HEK293 (cell line): ENCODE results near the gene IL22RA1.

Experiments
- GLI2 ChIP-seq: fragments of 450-650 bp; formaldehyde crosslinking; IDR thresholded peaks from 2 replicates; pipeline ENCODE4; 2017; ENCODE audit warnings: missing biosample characterization, missing genetic modification characterization, low read depth, borderline replicate concordance
- YY1 ChIP-seq: fragments of 450-650 bp; formaldehyde crosslinking; IDR thresholded peaks from 2 replicates; pipeline ENCODE4 v1.5.1; 2018; ENCODE audit warnings: missing biosample characterization, missing genetic modification characterization
- ZBTB17 ChIP-seq: fragments of 450-650 bp; formaldehyde crosslinking; IDR thresholded peaks from 2 replicates; pipeline ENCODE4 v1.5.1; 2016; ENCODE audit warnings: missing biosample characterization, missing genetic modification characterization
- ZEB2 ChIP-seq: fragments of 450-650 bp; formaldehyde crosslinking; IDR thresholded peaks from 2 replicates; pipeline ENCODE4 v1.5.1; 2016; ENCODE audit warnings: missing biosample characterization, missing genetic modification characterization
- ZNF175 ChIP-seq: fragments of 450-650 bp; formaldehyde crosslinking; IDR thresholded peaks from 2 replicates; pipeline ENCODE4 v1.5.1; 2016; ENCODE audit warnings: missing biosample characterization, missing genetic modification characterization
- ZNF274 ChIP-seq, 2 experiments: fragments of 200-500 bp in 1 of 2; fragments of 450-650 bp in 1 of 2; sonication (Bioruptor generic) in 1 of 2; formaldehyde crosslinking in 1 of 2; IDR thresholded peaks; 2 replicates each; pipeline versions ENCODE4 v1.5.1 to v1.6.1; 2014 to 2016; ENCODE audit warnings: borderline replicate concordance in 1 of 2, inconsistent platforms in 1 of 2, low read length in 1 of 2, missing biosample characterization in 1 of 2, missing genetic modification characterization in 1 of 2
- ZNF830 ChIP-seq: fragments of 450-650 bp; IDR thresholded peaks from 2 replicates; pipeline ENCODE4 v1.5.0; 2018; ENCODE audit warnings: missing biosample characterization, missing genetic modification characterization, low read depth, mild to moderate bottlenecking, moderate library complexity
- TF ChIP-seq, protein P1 (sequence below): fragments of 450-650 bp; formaldehyde crosslinking; IDR thresholded peaks from 2 replicates; pipeline ENCODE4 v1.5.1; 2016; ENCODE audit warnings: missing biosample characterization, missing genetic modification characterization
- TF ChIP-seq, protein P2 (sequence below): fragments of 450-650 bp; formaldehyde crosslinking; IDR thresholded peaks from 2 replicates; pipeline ENCODE4 v1.5.1; 2016; ENCODE audit warnings: missing biosample characterization, missing genetic modification characterization
- TF ChIP-seq, protein P3 (sequence below): fragments of 450-650 bp; formaldehyde crosslinking; IDR thresholded peaks from 2 replicates; pipeline ENCODE4 v1.5.1; 2016; ENCODE audit warnings: missing biosample characterization, missing genetic modification characterization

DNA sequence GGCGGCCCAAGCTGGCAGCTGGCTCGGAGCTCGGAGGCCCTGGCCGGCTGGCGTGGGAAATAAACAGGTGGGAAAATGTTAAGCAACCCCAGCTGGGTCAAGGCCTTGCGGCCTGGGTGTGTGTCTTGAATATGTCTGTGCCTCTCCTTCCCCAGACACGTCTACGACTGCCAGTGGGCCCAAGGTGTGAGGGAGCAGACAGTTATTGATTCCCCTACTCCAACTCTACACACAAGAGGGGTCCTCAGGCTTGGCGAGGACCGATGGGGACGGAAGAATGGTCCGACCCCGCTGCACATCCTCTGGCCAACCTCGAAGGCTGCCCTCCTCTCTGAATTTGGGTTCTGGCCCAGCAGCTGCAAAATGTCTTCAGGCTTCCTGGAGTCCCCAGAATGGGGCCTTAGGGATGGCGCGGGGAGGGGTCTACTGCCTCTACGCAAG lies 2.2 kb downstream of the IL22RA1 start:
- TF ChIP-seq, protein P1, sequence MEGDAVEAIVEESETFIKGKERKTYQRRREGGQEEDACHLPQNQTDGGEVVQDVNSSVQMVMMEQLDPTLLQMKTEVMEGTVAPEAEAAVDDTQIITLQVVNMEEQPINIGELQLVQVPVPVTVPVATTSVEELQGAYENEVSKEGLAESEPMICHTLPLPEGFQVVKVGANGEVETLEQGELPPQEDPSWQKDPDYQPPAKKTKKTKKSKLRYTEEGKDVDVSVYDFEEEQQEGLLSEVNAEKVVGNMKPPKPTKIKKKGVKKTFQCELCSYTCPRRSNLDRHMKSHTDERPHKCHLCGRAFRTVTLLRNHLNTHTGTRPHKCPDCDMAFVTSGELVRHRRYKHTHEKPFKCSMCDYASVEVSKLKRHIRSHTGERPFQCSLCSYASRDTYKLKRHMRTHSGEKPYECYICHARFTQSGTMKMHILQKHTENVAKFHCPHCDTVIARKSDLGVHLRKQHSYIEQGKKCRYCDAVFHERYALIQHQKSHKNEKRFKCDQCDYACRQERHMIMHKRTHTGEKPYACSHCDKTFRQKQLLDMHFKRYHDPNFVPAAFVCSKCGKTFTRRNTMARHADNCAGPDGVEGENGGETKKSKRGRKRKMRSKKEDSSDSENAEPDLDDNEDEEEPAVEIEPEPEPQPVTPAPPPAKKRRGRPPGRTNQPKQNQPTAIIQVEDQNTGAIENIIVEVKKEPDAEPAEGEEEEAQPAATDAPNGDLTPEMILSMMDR: no peak
- no peak for TF ChIP-seq ZNF175 (tag by site-specific recombination)
- TF ChIP-seq ZBTB17: no peak
- TF ChIP-seq ZNF830 (tag by site-specific recombination): no peak
- TF ChIP-seq, protein P2, sequence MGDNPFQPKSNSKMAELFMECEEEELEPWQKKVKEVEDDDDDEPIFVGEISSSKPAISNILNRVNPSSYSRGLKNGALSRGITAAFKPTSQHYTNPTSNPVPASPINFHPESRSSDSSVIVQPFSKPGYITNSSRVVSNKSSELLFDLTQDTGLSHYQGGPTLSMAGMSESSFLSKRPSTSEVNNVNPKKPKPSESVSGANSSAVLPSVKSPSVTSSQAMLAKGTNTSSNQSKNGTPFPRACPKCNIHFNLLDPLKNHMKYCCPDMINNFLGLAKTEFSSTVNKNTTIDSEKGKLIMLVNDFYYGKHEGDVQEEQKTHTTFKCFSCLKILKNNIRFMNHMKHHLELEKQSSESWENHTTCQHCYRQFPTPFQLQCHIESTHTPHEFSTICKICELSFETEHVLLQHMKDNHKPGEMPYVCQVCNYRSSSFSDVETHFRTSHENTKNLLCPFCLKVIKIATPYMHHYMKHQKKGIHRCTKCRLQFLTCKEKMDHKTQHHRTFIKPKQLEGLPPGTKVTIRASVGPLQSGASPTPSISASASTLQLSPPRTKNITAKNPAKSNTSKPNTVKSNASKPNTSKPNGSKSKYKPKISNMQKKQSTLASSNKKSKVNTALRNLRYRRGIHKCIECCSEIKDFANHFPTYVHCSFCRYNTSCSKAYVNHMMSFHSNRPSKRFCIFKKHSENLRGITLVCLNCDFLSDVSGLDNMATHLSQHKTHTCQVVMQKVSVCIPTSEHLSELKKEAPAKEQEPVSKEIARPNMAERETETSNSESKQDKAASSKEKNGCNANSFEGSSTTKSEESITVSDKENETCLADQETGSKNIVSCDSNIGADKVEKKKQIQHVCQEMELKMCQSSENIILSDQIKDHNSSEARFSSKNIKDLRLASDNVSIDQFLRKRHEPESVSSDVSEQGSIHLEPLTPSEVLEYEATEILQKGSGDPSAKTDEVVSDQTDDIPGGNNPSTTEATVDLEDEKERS (tag by site-specific recombination): no peak
- no peak for TF ChIP-seq ZEB2 (tag by site-specific recombination)
- no peak for TF ChIP-seq ZNF274 (IDR thresholded peaks at IDR 0.05; ENCODE audit: low read length)
- TF ChIP-seq ZNF274 (tag by site-specific recombination; IDR thresholded peaks at IDR 0.05; ENCODE audit: borderline replicate concordance): no peak
- TF ChIP-seq, protein P3, sequence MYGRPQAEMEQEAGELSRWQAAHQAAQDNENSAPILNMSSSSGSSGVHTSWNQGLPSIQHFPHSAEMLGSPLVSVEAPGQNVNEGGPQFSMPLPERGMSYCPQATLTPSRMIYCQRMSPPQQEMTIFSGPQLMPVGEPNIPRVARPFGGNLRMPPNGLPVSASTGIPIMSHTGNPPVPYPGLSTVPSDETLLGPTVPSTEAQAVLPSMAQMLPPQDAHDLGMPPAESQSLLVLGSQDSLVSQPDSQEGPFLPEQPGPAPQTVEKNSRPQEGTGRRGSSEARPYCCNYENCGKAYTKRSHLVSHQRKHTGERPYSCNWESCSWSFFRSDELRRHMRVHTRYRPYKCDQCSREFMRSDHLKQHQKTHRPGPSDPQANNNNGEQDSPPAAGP: no peak
- no peak for TF ChIP-seq YY1
- TF ChIP-seq GLI2 (tag by site-specific recombination): no peak
